ENCODE data around the gene PIP5K1C. TPM values are rescaled to one million over a fixed set of nuclear protein-coding genes. Genes with fewer than 3 reads are reported as not detected.

The PIP5K1C gene
- total RNA-seq, 1 donor: 8.4 TPM

DNA sequence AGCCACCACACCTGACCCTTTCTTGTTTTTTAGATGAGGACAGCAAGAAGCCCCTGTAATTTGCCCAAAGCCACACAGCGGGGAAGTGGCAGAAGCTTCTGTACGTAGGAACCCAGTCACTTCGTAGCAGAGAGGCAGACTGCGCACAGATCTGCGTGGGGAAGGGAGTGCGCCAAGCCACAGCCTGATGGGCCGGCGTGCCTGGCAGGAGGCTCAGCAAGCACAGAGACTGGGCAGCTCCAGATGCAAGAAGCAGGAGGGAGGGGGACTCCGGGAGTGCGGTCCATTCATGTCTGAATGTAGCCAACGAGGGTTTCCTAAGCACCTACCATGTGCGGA, 7.6 kb upstream of the PIP5K1C start:
- Histone ChIP-seq H3K4me1 (ENCODE audit: insufficient read depth, low read length) (no peaks in the 10 kb centered on the region), H3K27me3 (ENCODE audit: insufficient read depth, low read length) (peaks cover 3% of the 10 kb centered on the region), H3K4me3 (ENCODE audit: low read length) (no peak overlapping the region), H3K9me3 (ENCODE audit: low read depth, low read length) (no peaks in the 10 kb centered on the region)

DNA sequence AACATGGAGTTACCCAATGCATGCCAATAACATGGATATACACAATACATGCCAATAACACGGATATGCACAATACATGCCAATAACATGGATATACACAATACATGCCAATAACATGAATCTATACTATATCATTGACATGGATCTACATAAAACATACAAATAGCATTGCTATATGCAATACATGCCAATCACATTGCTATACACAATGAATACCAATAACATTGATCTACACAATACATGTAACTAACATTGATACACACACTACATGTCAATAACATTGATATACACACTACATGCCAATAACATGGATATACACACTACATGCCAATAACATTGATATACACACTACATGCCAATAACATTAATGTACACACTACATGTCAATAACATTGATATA, 932 bp upstream of the PIP5K1C start:
- H3K4me1 ChIP-seq (ENCODE audit: insufficient read depth, low read length): peaks cover 16% of the 10 kb centered on the region
- H3K27me3 ChIP-seq (ENCODE audit: insufficient read depth, low read length): no peaks in the 10 kb centered on the region
- no peak overlapping the region for H3K4me3 ChIP-seq (ENCODE audit: low read length)
- H3K9me3 ChIP-seq (ENCODE audit: low read depth, low read length): no peaks in the 10 kb centered on the region

GRCh38 chr19:3699741-3700241, 477 bp downstream of the PIP5K1C start:
- Histone ChIP-seq H3K9me3 (ENCODE audit: low read depth, low read length) (no peaks in the 10 kb centered on the region), H3K4me1 (ENCODE audit: insufficient read depth, low read length) (peaks cover 16% of the 10 kb centered on the region), H3K27me3 (ENCODE audit: insufficient read depth, low read length) (no peaks in the 10 kb centered on the region), H3K4me3 (ENCODE audit: low read length) (peak overlapping the region; percentile 56)

- peaks cover 16% of the 10 kb centered on the region for H3K4me1 ChIP-seq (ENCODE audit: insufficient read depth, low read length)
- H3K27me3 ChIP-seq (ENCODE audit: insufficient read depth, low read length): no peaks in the 10 kb centered on the region
- no peaks in the 10 kb centered on the region for H3K9me3 ChIP-seq (ENCODE audit: low read depth, low read length)
- H3K4me3 ChIP-seq (ENCODE audit: low read length): peak overlapping the region; percentile 56
Measured at GRCh38 chr19:3698974-3699740, 1.1 kb downstream of the PIP5K1C start.

- Histone ChIP-seq H3K4me1 (ENCODE audit: insufficient read depth, low read length) (peaks cover 16% of the 10 kb centered on the region), H3K4me3 (ENCODE audit: low read length) (no peak overlapping the region), H3K27me3 (ENCODE audit: insufficient read depth, low read length) (no peaks in the 10 kb centered on the region), H3K9me3 (ENCODE audit: low read depth, low read length) (no peaks in the 10 kb centered on the region)
Measured at GRCh38 chr19:3698386-3698950, 1.8 kb downstream of the PIP5K1C start.

DNA sequence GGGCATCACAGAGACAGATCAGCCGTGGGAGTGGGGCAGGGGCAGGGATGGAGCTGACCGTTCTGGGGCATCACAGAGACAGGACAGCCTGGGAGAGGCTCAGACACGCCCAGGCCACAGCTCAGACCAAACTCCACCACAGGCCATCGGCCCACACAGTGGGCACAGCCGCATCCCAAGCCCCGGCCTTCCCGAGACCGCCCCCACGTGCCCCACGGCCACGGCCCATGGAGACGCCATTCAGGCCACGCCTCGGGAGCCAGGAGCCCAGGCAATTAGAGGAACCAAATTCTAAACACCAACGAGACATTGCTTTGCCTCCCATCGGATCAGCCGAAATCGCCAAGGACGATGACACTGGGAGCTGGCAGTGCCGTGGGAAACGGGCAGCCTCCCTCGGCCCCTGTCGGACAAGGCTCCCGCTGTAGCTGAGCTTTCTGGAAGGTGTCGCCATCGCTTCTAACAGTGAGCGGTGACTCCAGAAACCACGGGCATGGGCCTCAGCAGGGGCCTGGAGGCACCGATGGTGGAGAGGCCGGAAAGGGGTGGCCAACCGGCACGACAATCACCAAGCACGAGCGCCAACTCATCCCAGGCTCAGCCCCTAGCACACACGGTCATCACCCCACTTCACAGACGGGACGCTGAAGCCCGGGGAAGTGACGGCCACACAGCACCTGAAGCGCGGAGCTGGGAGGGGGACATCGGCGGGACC, 2.4 kb downstream of the PIP5K1C start:
- Histone ChIP-seq H3K4me1 (ENCODE audit: insufficient read depth, low read length) (peaks cover 16% of the 10 kb centered on the region), H3K4me3 (ENCODE audit: low read length) (no peak overlapping the region), H3K27me3 (ENCODE audit: insufficient read depth, low read length) (no peaks in the 10 kb centered on the region), H3K9me3 (ENCODE audit: low read depth, low read length) (no peaks in the 10 kb centered on the region)

- no peak overlapping the region for H3K4me3 ChIP-seq (ENCODE audit: low read length)
- peaks cover 16% of the 10 kb centered on the region for H3K4me1 ChIP-seq (ENCODE audit: insufficient read depth, low read length)
- no peaks in the 10 kb centered on the region for H3K9me3 ChIP-seq (ENCODE audit: low read depth, low read length)
- no peaks in the 10 kb centered on the region for H3K27me3 ChIP-seq (ENCODE audit: insufficient read depth, low read length)
Measured at GRCh38 chr19:3697094-3697493, 3.2 kb downstream of the PIP5K1C start.

DNA sequence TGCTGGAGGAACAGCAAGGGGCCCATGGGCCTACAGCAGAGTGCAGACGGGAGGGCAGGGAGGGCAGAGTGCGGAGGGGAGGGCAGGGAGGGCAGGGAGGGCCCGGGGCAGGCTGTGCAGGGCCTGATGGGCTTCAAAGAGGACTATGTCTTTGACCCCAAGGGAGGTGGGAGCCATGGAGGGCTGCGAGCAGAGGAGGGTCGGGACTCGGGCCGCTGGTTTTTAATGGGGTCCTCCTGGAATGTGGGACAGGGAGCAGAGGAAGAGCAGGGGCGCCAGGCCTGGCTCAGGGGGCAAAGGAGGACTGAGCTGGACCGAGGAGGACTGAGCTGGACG, 3.6 kb downstream of the PIP5K1C start:
- H3K27me3 ChIP-seq (ENCODE audit: insufficient read depth, low read length): no peaks in the 10 kb centered on the region
- H3K9me3 ChIP-seq (ENCODE audit: low read depth, low read length): no peaks in the 10 kb centered on the region
- H3K4me3 ChIP-seq (ENCODE audit: low read length): no peak overlapping the region
- peaks cover 16% of the 10 kb centered on the region for H3K4me1 ChIP-seq (ENCODE audit: insufficient read depth, low read length)

- Histone ChIP-seq H3K9me3 (ENCODE audit: low read depth, low read length) (no peaks in the 10 kb centered on the region), H3K4me1 (ENCODE audit: insufficient read depth, low read length) (peaks cover 16% of the 10 kb centered on the region), H3K27me3 (ENCODE audit: insufficient read depth, low read length) (no peaks in the 10 kb centered on the region), H3K4me3 (ENCODE audit: low read length) (no peak overlapping the region)
Measured at GRCh38 chr19:3695986-3696659, 4.1 kb downstream of the PIP5K1C start.

GRCh38 chr19:3695124-3695733, 5.0 kb downstream of the PIP5K1C start:
- H3K4me3 ChIP-seq (ENCODE audit: low read length): no peak overlapping the region
- peaks cover 16% of the 10 kb centered on the region for H3K4me1 ChIP-seq (ENCODE audit: insufficient read depth, low read length)
- no peaks in the 10 kb centered on the region for H3K9me3 ChIP-seq (ENCODE audit: low read depth, low read length)
- no peaks in the 10 kb centered on the region for H3K27me3 ChIP-seq (ENCODE audit: insufficient read depth, low read length)

- peaks cover 13% of the 10 kb centered on the region for H3K4me1 ChIP-seq (ENCODE audit: insufficient read depth, low read length)
- no peak overlapping the region for H3K4me3 ChIP-seq (ENCODE audit: low read length)
- no peaks in the 10 kb centered on the region for H3K9me3 ChIP-seq (ENCODE audit: low read depth, low read length)
- no peaks in the 10 kb centered on the region for H3K27me3 ChIP-seq (ENCODE audit: insufficient read depth, low read length)
Measured at GRCh38 chr19:3694361-3695123, 5.7 kb downstream of the PIP5K1C start.

DNA sequence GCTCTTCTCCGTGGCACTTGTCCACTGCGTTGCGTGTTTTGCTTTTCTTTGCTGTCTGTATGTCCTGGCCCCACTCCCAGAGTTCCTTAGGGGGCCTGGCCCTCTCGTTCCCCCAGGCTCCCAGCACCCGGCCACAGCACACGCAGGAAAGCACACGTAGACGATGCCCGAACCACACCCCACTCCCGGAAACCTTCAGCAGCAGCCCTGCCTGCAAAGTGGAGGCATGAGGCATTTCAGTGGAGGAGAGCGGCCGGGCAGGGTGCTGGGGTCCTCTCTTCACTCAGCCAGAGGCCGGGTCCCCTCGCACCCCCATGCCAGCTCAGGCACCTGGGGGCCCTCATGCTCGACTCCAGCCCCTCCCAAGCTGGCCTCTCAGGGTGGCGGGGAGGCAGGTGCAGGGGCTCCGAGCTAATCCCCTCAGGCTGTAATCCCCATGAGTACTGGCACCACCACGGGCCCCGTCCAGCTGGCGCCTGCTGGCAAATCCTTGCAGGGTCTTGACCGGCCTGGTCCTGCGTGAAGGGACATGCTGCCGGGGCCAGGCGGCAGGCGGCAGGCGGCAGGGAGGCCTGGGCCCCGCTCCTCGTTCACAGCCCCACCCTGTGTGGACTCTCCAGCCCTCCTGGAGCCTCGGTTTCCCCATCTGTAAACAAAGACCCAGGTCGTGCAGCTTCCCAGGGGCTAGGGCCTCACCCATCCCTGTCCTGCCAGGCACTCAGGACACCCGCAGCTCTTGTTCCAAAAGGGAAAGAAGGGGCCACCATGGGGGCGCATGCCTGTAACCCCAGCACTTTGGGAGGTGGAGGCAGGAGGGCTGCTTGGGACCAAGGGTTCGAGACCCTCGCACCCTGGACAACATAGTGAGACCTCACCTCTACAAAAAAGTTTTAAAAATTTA, 7.0 kb downstream of the PIP5K1C start:
- Histone ChIP-seq H3K27me3 (ENCODE audit: insufficient read depth, low read length) (no peaks in the 10 kb centered on the region), H3K4me3 (ENCODE audit: low read length) (no peak overlapping the region), H3K4me1 (ENCODE audit: insufficient read depth, low read length) (peaks cover 5% of the 10 kb centered on the region), H3K9me3 (ENCODE audit: low read depth, low read length) (no peaks in the 10 kb centered on the region)

GRCh38 chr19:3692141-3693024, 7.9 kb downstream of the PIP5K1C start:
- H3K4me1 ChIP-seq (ENCODE audit: insufficient read depth, low read length): peaks cover 12% of the 10 kb centered on the region
- H3K4me3 ChIP-seq (ENCODE audit: low read length): no peak overlapping the region
- no peaks in the 10 kb centered on the region for H3K27me3 ChIP-seq (ENCODE audit: insufficient read depth, low read length)
- H3K9me3 ChIP-seq (ENCODE audit: low read depth, low read length): no peaks in the 10 kb centered on the region

Data from mononuclear cell (primary cell).